ENCODE results near the gene MAGI2. TPM values are rescaled to one million over a fixed set of nuclear protein-coding genes. Genes with fewer than 3 reads are reported as not detected.

The MAGI2 gene
- total RNA-seq, 1 experiment from 2014 or later: 14.3 TPM

DNA sequence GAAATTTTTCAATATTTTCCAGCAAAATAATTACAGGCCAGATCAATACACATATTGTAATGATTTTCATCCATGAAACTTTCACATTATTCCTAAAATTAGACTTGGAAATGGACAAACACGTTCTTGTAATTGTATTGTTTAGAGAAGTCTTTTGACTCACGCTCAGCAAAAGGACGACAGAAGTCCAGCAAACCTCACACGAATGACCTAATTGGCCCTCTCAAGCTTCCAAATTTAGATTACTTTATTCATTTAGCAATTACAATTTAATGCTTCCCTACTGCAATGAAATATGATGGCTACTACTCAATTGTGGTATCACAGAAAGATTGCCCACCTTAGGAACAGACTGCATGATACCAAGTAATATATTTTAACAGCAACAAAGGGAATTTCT is 702.2 kb downstream of the MAGI2 start:
- Histone ChIP-seq H2BK20ac (ENCODE audit: low read depth, low read length, poor library complexity, severe bottlenecking) (no peak overlapping the region), H2BK120ac (ENCODE audit: low read depth, low read length, poor library complexity, severe bottlenecking) (no peak overlapping the region), H3K23ac (ENCODE audit: insufficient read length, low read depth, low read length) (no peak overlapping the region), H4K5ac (ENCODE audit: insufficient read length, low read depth, low read length) (no peak overlapping the region), H3K56ac (ENCODE audit: insufficient read length, low read depth, low read length) (no peak overlapping the region), H3K14ac (ENCODE audit: insufficient read depth, low read length) (no peak overlapping the region), H3K4me1 (ENCODE audit: insufficient read depth, low read length) (peaks cover 3% of the 10 kb centered on the region; the same call in 1 of the 2 replicates), H3K18ac (ENCODE audit: insufficient read length, low read depth, low read length) (no peak overlapping the region), H2BK5ac (ENCODE audit: insufficient read length, low read length) (no peak overlapping the region), H3K4ac (ENCODE audit: low read depth, low read length) (no peak overlapping the region), H3K27ac (ENCODE audit: insufficient read length, low read depth, low read length) (no peak overlapping the region), H3T11ph (ENCODE audit: low read length) (no peak overlapping the region), H4K91ac (ENCODE audit: insufficient read length, low read depth, low read length) (no peak overlapping the region), H3K9ac (ENCODE audit: extremely low read depth, insufficient read length, low read length) (no peak overlapping the region), H2AK5ac (ENCODE audit: insufficient read length, low read length) (no peak overlapping the region), H3K4me2 (ENCODE audit: insufficient read depth, insufficient read length, low read length) (no peak overlapping the region), H3K9me3 (ENCODE audit: control insufficient read depth, low read depth, low read length) (no peaks in the 10 kb centered on the region), H3K23me2 (ENCODE audit: insufficient read length, low read depth, low read length, poor library complexity, severe bottlenecking) (no peaks in the 10 kb centered on the region), H3K79me1 (ENCODE audit: insufficient read depth, low read depth, low read length, poor library complexity, severe bottlenecking) (no peaks in the 10 kb centered on the region), H4K20me1 (ENCODE audit: control insufficient read depth, insufficient read depth, insufficient read length) (no peaks in the 10 kb centered on the region), H3K79me2 (ENCODE audit: insufficient read depth, low read length) (peaks cover 2% of the 10 kb centered on the region; the same call in 1 of the 2 replicates), H2BK12ac (ENCODE audit: insufficient read length, low read depth, low read length) (no peak overlapping the region), H2BK15ac (ENCODE audit: low read depth, low read length) (no peak overlapping the region), H2AFZ (ENCODE audit: low read length) (no peak overlapping the region), H3K27me3 (ENCODE audit: insufficient read depth, low read length) (no peaks in the 10 kb centered on the region), H4K8ac (replicated peaks; ENCODE audit: insufficient read length, low read depth, low read length) (no peak overlapping the region)
- TF ChIP-seq, protein P1, sequence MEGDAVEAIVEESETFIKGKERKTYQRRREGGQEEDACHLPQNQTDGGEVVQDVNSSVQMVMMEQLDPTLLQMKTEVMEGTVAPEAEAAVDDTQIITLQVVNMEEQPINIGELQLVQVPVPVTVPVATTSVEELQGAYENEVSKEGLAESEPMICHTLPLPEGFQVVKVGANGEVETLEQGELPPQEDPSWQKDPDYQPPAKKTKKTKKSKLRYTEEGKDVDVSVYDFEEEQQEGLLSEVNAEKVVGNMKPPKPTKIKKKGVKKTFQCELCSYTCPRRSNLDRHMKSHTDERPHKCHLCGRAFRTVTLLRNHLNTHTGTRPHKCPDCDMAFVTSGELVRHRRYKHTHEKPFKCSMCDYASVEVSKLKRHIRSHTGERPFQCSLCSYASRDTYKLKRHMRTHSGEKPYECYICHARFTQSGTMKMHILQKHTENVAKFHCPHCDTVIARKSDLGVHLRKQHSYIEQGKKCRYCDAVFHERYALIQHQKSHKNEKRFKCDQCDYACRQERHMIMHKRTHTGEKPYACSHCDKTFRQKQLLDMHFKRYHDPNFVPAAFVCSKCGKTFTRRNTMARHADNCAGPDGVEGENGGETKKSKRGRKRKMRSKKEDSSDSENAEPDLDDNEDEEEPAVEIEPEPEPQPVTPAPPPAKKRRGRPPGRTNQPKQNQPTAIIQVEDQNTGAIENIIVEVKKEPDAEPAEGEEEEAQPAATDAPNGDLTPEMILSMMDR (conservative IDR thresholded peaks at IDR 0.05): no peak
- no peaks in the 10 kb centered on the region for H3K27me3 Mint-ChIP-seq (ENCODE audit: low read depth)
- H3K9me3 Mint-ChIP-seq: peaks cover 6% of the 10 kb centered on the region in 2 experiments; a peak in 3 of 5 replicates
- peaks cover 4 to 9% (median 5%) of the 10 kb centered on the region in 3 experiments; a peak in 6 of 7 replicates for H3K36me3 Mint-ChIP-seq (ENCODE audit: insufficient read depth in 1 of 3, low read depth in 3 of 3)
- no peak overlapping the region for H3K4me3 Mint-ChIP-seq
- peaks cover 24 to 35% of the 10 kb centered on the region in 2 experiments for H3K4me1 Mint-ChIP-seq
- no peak overlapping the region for H3K27ac Mint-ChIP-seq
- DNase-seq: no peak
- WGBS (ENCODE audit: extremely low coverage, insufficient read length, low lambda C conversion rate): no CpG with 5 or more reads among the region's 4 CpGs
